ENCODE data around the gene SOX14. TPM values are rescaled to one million over a fixed set of nuclear protein-coding genes. Genes with fewer than 3 reads are reported as not detected.

The SOX14 gene
- polyA plus RNA-seq, 1 donor from 2014 or later = not detected

DNA sequence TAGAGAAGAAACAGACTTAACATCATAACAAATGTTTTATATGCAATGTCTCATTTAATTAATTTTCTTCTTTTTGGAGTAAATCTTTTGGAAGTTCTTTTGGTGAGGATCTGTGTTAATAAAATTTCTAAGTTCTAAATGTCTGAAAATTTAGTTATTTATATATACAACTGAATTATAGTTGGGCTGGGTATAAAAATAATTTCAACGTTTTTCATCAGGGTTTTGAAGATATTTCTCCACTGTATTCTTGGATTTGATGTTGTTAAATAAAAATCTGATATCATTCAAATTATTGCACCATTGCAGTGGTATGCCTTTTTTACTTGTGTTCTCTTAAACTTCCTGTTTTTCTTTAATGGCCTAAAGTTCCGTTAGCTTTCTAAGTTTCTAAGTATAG, 26.9 kb upstream of the SOX14 start:
- no peak overlapping the region for H2AFZ ChIP-seq (ENCODE audit: low read depth, low read length)
- H3K9me2 ChIP-seq (ENCODE audit: insufficient read depth, low read length) = no peaks in the 10 kb centered on the region
- no peaks in the 10 kb centered on the region for H3F3A ChIP-seq (ENCODE audit: insufficient read depth, low read length, poor library complexity, severe bottlenecking)
- H3K79me2 ChIP-seq (replicated peaks; ENCODE audit: insufficient read depth, low read length) = no peaks in the 10 kb centered on the region
- H3K4me2 ChIP-seq (ENCODE audit: low read length) = no peak overlapping the region
- H3K9ac ChIP-seq (ENCODE audit: low read length) = no peak overlapping the region
- H4K20me1 ChIP-seq (ENCODE audit: insufficient read depth) = no peaks in the 10 kb centered on the region
- no peaks in the 10 kb centered on the region for H3K9me3 ChIP-seq (ENCODE audit: low read length)
- no peaks in the 10 kb centered on the region for H3K36me3 ChIP-seq (ENCODE audit: insufficient read depth, low read length)
- TF ChIP-seq RAD21 (conservative IDR thresholded peaks at IDR 0.05) (no peak), POLR2AphosphoS5 (IDR thresholded peaks at IDR 0.05) (no peak), TAF1 (IDR thresholded peaks at IDR 0.05; ENCODE audit: low read depth) (no peak), SMC3 (conservative IDR thresholded peaks at IDR 0.05; ENCODE audit: poor library complexity) (no peak), MXI1 (conservative IDR thresholded peaks at IDR 0.05; ENCODE audit: poor library complexity, severe bottlenecking) (no peak), EP300 (conservative IDR thresholded peaks at IDR 0.05; ENCODE audit: poor library complexity, severe bottlenecking) (no peak)
- H3K27me3 ChIP-seq (ENCODE audit: insufficient read depth, low read depth, low read length) = no peaks in the 10 kb centered on the region
- H3K27ac ChIP-seq (ENCODE audit: low read length) = no peak overlapping the region
- H3K4me3 ChIP-seq (ENCODE audit: low read length) = no peak overlapping the region

GRCh38 chr3:137738710-137739109, 25.4 kb upstream of the SOX14 start:
- Histone ChIP-seq H3K4me2 (ENCODE audit: low read length) (no peak overlapping the region), H3K36me3 (ENCODE audit: insufficient read depth, low read length) (no peaks in the 10 kb centered on the region), H3K9ac (ENCODE audit: low read length) (no peak overlapping the region), H3K27ac (ENCODE audit: low read length) (no peak overlapping the region), H3F3A (ENCODE audit: insufficient read depth, low read length, poor library complexity, severe bottlenecking) (no peaks in the 10 kb centered on the region), H3K9me2 (ENCODE audit: insufficient read depth, low read length) (no peaks in the 10 kb centered on the region), H3K27me3 (ENCODE audit: insufficient read depth, low read depth, low read length) (no peaks in the 10 kb centered on the region), H3K79me2 (replicated peaks; ENCODE audit: insufficient read depth, low read length) (no peaks in the 10 kb centered on the region), H4K20me1 (ENCODE audit: insufficient read depth) (no peaks in the 10 kb centered on the region), H3K9me3 (ENCODE audit: low read length) (no peaks in the 10 kb centered on the region), H3K4me3 (ENCODE audit: low read length) (no peak overlapping the region), H2AFZ (ENCODE audit: low read depth, low read length) (no peak overlapping the region)
- TF ChIP-seq TAF1 (IDR thresholded peaks at IDR 0.05; ENCODE audit: low read depth) (no peak), MXI1 (conservative IDR thresholded peaks at IDR 0.05; ENCODE audit: poor library complexity, severe bottlenecking) (no peak), REST (IDR thresholded peaks at IDR 0.05; ENCODE audit: borderline replicate concordance) (no peak), EZH2 (IDR thresholded peaks at IDR 0.05; ENCODE audit: borderline replicate concordance, insufficient read depth, low read length, poor library complexity, severe bottlenecking) (no peak), SMC3 (conservative IDR thresholded peaks at IDR 0.05; ENCODE audit: poor library complexity) (no peak), RAD21 (conservative IDR thresholded peaks at IDR 0.05) (no peak)
- TF ChIP-seq, protein P1, sequence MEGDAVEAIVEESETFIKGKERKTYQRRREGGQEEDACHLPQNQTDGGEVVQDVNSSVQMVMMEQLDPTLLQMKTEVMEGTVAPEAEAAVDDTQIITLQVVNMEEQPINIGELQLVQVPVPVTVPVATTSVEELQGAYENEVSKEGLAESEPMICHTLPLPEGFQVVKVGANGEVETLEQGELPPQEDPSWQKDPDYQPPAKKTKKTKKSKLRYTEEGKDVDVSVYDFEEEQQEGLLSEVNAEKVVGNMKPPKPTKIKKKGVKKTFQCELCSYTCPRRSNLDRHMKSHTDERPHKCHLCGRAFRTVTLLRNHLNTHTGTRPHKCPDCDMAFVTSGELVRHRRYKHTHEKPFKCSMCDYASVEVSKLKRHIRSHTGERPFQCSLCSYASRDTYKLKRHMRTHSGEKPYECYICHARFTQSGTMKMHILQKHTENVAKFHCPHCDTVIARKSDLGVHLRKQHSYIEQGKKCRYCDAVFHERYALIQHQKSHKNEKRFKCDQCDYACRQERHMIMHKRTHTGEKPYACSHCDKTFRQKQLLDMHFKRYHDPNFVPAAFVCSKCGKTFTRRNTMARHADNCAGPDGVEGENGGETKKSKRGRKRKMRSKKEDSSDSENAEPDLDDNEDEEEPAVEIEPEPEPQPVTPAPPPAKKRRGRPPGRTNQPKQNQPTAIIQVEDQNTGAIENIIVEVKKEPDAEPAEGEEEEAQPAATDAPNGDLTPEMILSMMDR (IDR thresholded peaks at IDR 0.05; ENCODE audit: poor library complexity, severe bottlenecking) = no peak

- TF ChIP-seq EZH2 (IDR thresholded peaks at IDR 0.05; ENCODE audit: borderline replicate concordance, insufficient read depth, low read length, poor library complexity, severe bottlenecking) (no peak), SMC3 (conservative IDR thresholded peaks at IDR 0.05; ENCODE audit: poor library complexity) (no peak), EP300 (conservative IDR thresholded peaks at IDR 0.05; ENCODE audit: poor library complexity, severe bottlenecking) (no peak), REST (IDR thresholded peaks at IDR 0.05; ENCODE audit: borderline replicate concordance) (no peak), TAF1 (IDR thresholded peaks at IDR 0.05; ENCODE audit: low read depth) (no peak), POLR2AphosphoS5 (IDR thresholded peaks at IDR 0.05) (no peak), RAD21 (conservative IDR thresholded peaks at IDR 0.05) (no peak), MXI1 (conservative IDR thresholded peaks at IDR 0.05; ENCODE audit: poor library complexity, severe bottlenecking) (no peak)
- TF ChIP-seq, protein P1 (IDR thresholded peaks at IDR 0.05; ENCODE audit: poor library complexity, severe bottlenecking) = no peak
- H3K27me3 ChIP-seq (ENCODE audit: insufficient read depth, low read depth, low read length) = no peaks in the 10 kb centered on the region
Measured at GRCh38 chr3:137743608-137744007, 20.5 kb upstream of the SOX14 start.

More at GRCh38 chr3:137743608-137744007, 20.5 kb upstream of the SOX14 start:
- Histone ChIP-seq H3K4me2 (ENCODE audit: low read length) (no peak overlapping the region), H3K4me3 (ENCODE audit: low read length) (no peak overlapping the region), H3K9me3 (ENCODE audit: low read length) (no peaks in the 10 kb centered on the region), H3K27ac (ENCODE audit: low read length) (no peak overlapping the region), H3K36me3 (ENCODE audit: insufficient read depth, low read length) (no peaks in the 10 kb centered on the region), H3K9ac (ENCODE audit: low read length) (no peak overlapping the region), H3K79me2 (replicated peaks; ENCODE audit: insufficient read depth, low read length) (no peaks in the 10 kb centered on the region), H2AFZ (ENCODE audit: low read depth, low read length) (no peak overlapping the region), H3F3A (ENCODE audit: insufficient read depth, low read length, poor library complexity, severe bottlenecking) (no peaks in the 10 kb centered on the region), H3K9me2 (ENCODE audit: insufficient read depth, low read length) (no peaks in the 10 kb centered on the region), H4K20me1 (ENCODE audit: insufficient read depth) (no peaks in the 10 kb centered on the region)
